OCI-LY7 (cell line): ENCODE measurements around the gene SCAMP5.

Experiments
- EZH2phosphoT487 ChIP-seq: fragments of 200-600 bp; sonication (generic); IDR thresholded peaks from 2 replicates; pipeline ENCODE4 v1.6.1; 2018; ENCODE audit warnings: low read depth, borderline replicate concordance, mild to moderate bottlenecking, mixed run types, antibody characterized with exemption, low read length, moderate library complexity, mixed read lengths
- TF ChIP-seq, protein P1 (sequence below): fragments of 200-600 bp; sonication (generic); conservative IDR thresholded peaks from 2 replicates; pipeline ENCODE4 v1.5.1; 2014; ENCODE audit warnings: mild to moderate bottlenecking, antibody characterized with exemption, low read length, moderate library complexity, mixed read lengths

DNA sequence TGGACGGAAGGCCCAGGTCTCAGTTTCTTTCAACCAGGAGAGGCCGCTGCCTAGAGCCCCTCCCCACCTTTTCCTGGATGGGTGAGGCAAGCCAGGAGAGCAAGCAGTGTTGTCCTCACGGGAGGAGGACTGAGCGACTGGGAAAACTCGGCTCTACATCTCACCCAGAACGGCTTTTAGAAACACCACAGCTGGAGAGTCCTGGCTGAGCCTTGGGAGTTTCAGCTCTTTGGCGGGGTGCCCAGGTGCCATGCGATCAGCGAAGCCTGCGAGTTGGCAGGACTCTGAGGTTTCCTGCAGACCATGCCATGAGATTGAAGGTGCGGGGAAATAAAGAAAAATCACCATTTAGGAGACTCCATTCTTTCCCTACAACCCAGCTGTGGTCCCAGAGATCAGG is 54.0 kb downstream of the SCAMP5 start:
- no peak for TF ChIP-seq EZH2phosphoT487
- TF ChIP-seq, protein P1, sequence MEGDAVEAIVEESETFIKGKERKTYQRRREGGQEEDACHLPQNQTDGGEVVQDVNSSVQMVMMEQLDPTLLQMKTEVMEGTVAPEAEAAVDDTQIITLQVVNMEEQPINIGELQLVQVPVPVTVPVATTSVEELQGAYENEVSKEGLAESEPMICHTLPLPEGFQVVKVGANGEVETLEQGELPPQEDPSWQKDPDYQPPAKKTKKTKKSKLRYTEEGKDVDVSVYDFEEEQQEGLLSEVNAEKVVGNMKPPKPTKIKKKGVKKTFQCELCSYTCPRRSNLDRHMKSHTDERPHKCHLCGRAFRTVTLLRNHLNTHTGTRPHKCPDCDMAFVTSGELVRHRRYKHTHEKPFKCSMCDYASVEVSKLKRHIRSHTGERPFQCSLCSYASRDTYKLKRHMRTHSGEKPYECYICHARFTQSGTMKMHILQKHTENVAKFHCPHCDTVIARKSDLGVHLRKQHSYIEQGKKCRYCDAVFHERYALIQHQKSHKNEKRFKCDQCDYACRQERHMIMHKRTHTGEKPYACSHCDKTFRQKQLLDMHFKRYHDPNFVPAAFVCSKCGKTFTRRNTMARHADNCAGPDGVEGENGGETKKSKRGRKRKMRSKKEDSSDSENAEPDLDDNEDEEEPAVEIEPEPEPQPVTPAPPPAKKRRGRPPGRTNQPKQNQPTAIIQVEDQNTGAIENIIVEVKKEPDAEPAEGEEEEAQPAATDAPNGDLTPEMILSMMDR = no peak
